Measurements from ENCODE around the gene SLC2A14.

- TF ChIP-seq POLR2A (IDR thresholded peaks at IDR 0.05; ENCODE audit: low read depth) (no peak), CTCF (IDR thresholded peaks at IDR 0.05) (no peak), EP300 (IDR thresholded peaks at IDR 0.05) (no peak)
These were observed 27.0 kb upstream of the SLC2A14 start for GRCh38 chr12:7899755-7900154.
